Renal cortex interstitium (tissue), 11 donors: ENCODE data around the gene DSCAML1. TPM values are rescaled to one million over a fixed set of nuclear protein-coding genes. Genes with fewer than 3 reads are reported as not detected.

Experiments
- DNase-seq, 11 donors: peaks; one replicate each; pipeline ENCODE4 v3.0.0-alpha.2; 2013; ENCODE audit warnings: low read depth in 9 of 11, low spot score in 4 of 11; ENCODE audit errors: extremely low read depth in 1 of 11
- polyA plus RNA-seq, 3 donors: library from polyadenylated mRNA; unstranded; fragments of 120-200 nt; gene quantifications; one replicate each; pipeline ENCODE4 v1.2.1, GENCODE V29; 2013; ENCODE audit not compliant: insufficient read length in 3 of 3

Gene DSCAML1
- polyA plus RNA-seq, 3 donors = 2.7 to 4.4 (median 3.0) TPM

- no peak for DNase-seq
These were observed 208.7 kb downstream of the DSCAML1 start for GRCh38 chr11:117588166-117588810.

- DNase-seq = no peak
These were observed 209.6 kb downstream of the DSCAML1 start for GRCh38 chr11:117587416-117587815.

- no peak for DNase-seq
These were observed 210.6 kb downstream of the DSCAML1 start for GRCh38 chr11:117586392-117586791.

GRCh38 chr11:117585631-117586030 is 211.4 kb downstream of the DSCAML1 start:
- no peak for DNase-seq

GRCh38 chr11:117584056-117584830 is 212.8 kb downstream of the DSCAML1 start:
- no peak for DNase-seq

GRCh38 chr11:117583063-117583801 is 213.8 kb downstream of the DSCAML1 start:
- peak; percentile 22 to 73 (median 55) for DNase-seq

- DNase-seq = no peak
These were observed 214.6 kb downstream of the DSCAML1 start for GRCh38 chr11:117582433-117582832.

- DNase-seq = no peak
These were observed 216.2 kb downstream of the DSCAML1 start for GRCh38 chr11:117580866-117581265.

- DNase-seq = no peak
These were observed 217.9 kb downstream of the DSCAML1 start for GRCh38 chr11:117579161-117579560.

- no peak for DNase-seq
These were observed 221.2 kb downstream of the DSCAML1 start for GRCh38 chr11:117575856-117576255.

- DNase-seq = no peak
These were observed 222.5 kb downstream of the DSCAML1 start for GRCh38 chr11:117574551-117574950.

- no peak for DNase-seq
These were observed 223.7 kb downstream of the DSCAML1 start for GRCh38 chr11:117573326-117573725.

GRCh38 chr11:117572671-117573070 is 224.3 kb downstream of the DSCAML1 start:
- DNase-seq = no peak

- no peak for DNase-seq
These were observed 224.9 kb downstream of the DSCAML1 start for GRCh38 chr11:117572129-117572528.

- no peak for DNase-seq
These were observed 226.3 kb downstream of the DSCAML1 start for GRCh38 chr11:117570701-117571100.

GRCh38 chr11:117569911-117570310 is 227.1 kb downstream of the DSCAML1 start:
- DNase-seq = no peak

GRCh38 chr11:117565709-117566108 is 231.3 kb downstream of the DSCAML1 start:
- DNase-seq = no peak

GRCh38 chr11:117564321-117564720 is 232.7 kb downstream of the DSCAML1 start:
- no peak for DNase-seq

GRCh38 chr11:117563556-117563955 is 233.5 kb downstream of the DSCAML1 start:
- DNase-seq = no peak

GRCh38 chr11:117562136-117562535 is 234.9 kb downstream of the DSCAML1 start:
- DNase-seq = no peak
